HG03469 (cell line): ENCODE data around the gene SETD1A.
"Not testable (repeated sequence)": the region's sequence is repeated elsewhere in the genome, so short reads cannot be mapped to it uniquely, and the experiment has no call there.

ENCODE experiments used
- ATAC-seq: cut with Tn5 transposase; IDR thresholded peaks from one replicate; pipeline ENCODE4 v1.9.1; 2021; ENCODE audit warnings: mild to moderate bottlenecking, moderate library complexity, moderate number of reproducible peaks; ENCODE audit not compliant: unreplicated experiment

The SETD1A gene

DNA sequence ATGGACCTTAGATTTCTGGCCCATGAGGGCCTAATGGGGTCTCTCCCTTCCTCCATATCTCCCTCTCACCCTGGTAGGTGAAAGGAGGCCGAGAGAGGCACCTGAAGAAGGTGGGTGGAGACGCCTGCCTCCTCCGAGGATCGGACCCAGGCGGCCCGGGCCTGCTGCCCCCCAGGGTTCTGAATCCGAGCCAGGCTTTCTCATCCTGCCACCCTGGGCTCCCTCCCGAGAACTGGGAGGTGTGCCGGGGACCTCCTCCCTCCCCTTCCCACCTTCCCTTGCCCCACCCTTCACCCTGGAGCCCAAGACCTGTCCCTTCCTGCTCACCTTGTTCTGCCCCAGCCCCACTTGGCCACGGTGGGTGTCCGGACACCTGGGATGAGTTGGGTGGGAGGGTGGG, 29.2 kb upstream of the SETD1A start:
- ATAC-seq = no peak

DNA sequence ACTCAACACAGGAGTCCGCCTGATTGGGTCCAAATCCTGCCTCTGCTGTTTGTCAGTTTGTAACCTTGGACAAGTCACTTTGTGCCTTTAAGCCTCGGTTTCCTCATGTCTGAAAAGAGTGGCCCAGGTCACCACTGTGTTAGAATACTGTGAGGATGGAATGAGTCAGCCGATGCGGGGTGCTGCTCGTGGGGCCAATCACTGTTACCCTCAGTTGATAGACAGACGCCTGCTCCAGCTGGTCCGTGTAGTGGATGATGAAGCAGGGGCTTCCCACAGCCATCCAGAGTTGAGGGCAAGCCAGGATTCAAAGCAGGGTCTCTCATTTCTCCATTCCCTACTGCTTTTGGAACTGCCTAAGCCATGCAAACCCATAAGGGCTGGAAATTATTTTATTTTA, 28.4 kb upstream of the SETD1A start:
- ATAC-seq = no peak

DNA sequence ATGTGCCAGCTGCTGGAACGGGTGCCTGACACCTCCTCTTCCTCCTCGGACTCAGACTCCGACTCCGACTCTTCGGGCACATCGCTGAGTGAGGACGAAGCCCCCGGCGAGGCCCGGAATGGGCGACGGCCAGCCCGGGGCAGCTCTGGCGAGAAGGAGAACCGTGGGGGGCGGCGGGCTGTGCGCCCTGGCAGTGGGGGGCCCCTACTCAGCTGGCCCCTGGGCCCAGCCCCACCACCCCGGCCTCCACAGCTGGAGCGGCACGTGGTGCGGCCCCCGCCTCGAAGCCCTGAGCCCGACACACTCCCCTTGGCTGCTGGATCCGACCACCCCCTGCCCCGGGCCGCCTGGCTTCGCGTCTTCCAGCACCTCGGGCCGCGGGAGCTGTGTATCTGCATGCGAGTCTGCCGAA, 27.4 kb upstream of the SETD1A start:
- ATAC-seq = no peak

DNA sequence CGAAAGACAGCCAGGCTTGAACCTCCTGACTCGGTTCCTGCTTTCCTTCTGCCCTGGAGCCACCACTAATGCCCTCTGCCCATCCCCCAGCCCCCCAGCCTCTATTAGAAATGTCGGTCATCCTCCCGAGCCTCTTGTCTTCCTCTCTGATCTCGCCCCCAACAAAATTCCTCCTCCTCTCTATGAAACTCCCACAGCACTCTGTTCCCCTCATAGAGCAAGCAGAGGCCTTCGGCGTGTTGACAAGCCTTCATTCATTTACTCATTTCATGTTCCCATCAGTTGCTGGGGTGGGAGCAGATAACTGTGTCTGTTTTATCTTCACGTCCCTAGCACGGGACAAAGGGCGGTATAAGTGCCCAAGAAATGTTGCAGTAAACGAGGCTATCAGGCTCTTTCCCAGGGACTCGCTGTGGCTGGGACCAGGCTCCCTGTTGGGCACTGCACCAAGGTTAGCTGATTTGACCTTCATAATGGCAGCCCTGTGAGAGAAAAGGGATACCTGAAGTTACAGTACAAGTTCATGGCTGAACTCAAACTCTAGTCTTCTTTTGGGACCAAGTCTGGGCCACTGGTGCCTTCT, 26.4 kb upstream of the SETD1A start:
- no peak for ATAC-seq

DNA sequence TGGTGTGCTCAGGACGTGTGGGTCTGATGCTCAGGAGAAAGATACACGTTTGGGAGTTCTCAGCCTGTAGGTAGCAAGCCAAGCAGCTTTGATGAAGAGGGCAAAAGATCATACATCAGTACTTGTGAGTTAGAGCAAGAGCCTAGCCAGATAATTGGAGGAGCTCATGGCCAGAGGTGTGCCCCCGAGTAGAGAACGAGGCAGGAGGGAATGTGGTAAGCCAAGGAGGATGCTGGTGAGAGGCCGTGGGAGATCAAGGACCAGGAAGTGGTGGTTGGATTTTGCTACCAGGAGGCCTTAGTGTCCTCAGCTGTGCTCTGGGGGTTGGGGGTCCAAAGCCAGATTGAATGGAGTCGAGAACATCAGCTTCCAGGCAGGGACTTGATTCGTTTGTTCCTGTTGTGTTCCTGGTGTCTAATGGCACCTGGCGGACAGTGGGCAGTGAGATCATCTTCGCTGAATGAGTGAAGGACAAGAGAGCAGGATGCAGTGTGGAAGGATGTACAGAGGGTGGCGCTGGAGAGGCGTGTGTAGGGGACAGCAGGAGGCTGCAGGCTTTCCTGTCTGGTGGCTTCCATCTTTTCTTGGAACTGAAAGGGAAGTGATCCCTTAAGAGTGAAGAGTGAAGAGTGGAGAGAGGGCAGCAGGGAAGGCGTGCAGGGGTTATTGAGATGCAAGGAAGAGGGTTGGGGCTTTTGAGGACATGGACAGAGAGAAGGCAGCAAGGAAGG, 22.6 kb upstream of the SETD1A start:
- no peak for ATAC-seq

DNA sequence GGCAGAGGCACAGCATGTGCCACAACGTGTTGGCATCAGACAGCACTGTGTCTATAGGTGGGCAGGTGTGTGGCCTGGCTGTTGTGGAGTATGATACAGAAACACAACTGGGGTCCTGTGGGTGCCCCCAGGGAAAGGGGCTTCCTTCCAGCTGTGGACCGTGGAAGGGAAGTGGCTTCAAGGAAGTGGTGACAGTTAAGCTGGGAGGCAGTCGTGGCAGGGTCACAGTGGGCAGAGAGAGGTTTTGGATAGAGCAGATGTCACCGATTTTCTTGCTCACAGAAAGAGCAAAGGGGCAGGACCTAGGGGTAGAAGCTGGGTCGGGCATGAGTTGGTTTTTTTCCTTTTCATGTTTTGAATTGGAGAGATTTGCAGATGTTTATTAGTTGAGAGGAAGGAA, 19.9 kb upstream of the SETD1A start:
- ATAC-seq = no peak

DNA sequence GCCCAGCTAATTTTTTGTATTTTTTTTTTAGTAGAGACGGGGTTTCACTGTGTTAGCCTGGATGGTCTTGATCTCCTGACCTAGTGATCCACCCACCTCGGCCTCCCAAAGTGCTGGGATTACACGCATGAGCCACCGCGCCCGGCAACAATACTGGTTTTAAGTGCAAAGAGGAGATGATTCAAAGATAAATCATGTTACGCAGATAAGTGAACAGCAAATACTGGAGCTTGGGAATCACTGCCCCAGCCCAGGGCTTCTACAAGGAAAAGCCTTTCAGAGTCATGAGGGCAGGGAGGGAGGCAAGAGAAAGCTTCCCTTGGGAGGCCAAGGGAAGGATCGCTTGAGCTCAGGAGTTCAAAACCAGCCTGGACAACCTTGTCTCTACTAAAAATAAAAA, 18.0 kb upstream of the SETD1A start:
- ATAC-seq = not testable (repeated sequence)

DNA sequence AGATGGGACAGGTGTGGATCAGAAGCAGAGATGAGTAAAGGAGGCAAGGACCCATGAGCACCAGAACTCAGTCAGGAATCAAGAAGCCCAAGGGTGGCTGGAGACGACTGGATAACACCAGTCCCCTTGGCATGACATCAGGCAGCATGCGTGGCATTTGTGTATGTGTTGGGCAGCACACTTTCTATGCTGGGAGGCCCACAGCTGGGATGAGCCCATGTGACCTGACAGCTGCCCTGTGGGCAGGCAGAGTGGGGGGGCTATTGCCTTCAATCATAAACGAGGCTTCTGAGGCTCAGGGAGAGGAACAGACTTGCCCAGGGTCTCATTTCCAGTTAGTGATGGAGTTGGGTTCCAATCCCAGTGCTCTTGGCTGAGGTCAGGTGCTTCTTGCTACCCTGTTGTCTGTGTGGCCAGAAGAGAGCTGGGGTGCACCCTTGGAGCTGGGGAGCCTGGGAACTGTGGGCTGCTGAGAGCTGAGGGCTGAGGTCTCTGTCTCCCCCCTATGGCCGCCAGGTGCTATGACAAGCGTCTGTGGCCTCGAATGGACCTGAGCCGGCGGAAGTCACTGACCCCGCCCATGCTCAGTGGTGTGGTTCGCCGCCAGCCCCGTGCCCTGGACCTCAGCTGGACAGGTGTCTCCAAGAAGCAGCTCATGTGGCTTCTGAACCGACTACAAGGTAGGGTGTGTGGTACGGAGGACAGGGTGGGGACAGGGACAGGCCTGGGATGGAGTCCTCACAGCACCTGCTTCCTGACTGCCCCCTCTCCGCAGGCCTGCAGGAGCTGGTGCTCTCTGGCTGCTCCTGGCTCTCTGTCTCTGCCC, 15.7 kb upstream of the SETD1A start:
- no peak for ATAC-seq

DNA sequence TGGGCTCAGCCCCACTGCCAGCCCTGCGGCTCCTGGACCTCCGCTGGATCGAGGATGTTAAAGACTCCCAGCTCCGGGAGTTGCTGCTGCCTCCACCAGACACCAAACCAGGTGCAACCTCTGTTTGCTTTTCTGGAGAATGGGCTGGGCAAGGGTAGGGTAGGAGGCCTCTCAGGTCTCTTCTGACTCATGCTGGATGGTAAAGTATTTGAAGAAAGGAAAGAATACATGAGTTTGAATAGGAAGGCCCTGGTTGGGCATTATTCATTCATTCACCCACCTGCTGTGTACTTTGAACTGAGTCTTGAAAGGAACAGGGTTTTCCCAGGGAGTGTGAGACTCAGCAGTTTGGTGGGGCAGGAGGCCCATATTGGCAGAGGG, 15.1 kb upstream of the SETD1A start:
- ATAC-seq = no peak

DNA sequence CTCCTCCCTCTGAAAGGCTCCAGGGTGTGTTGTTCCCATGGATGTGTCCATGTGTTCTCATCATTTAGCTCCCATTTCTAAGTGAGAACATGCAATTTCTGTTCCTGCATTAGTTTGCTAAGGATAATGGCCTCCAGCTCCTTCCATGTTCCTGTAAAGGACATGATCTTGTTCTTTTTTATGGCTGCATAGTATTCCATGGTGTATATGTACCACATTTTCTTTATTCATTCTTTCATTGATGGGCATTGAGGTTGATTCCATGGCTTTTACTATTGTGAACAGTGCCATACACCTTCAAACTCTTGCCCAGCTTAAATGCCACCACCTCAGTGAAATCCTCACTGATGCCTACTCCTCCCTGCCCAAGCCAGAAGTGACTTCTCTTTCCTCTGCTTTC, 13.2 kb upstream of the SETD1A start:
- no peak for ATAC-seq

DNA sequence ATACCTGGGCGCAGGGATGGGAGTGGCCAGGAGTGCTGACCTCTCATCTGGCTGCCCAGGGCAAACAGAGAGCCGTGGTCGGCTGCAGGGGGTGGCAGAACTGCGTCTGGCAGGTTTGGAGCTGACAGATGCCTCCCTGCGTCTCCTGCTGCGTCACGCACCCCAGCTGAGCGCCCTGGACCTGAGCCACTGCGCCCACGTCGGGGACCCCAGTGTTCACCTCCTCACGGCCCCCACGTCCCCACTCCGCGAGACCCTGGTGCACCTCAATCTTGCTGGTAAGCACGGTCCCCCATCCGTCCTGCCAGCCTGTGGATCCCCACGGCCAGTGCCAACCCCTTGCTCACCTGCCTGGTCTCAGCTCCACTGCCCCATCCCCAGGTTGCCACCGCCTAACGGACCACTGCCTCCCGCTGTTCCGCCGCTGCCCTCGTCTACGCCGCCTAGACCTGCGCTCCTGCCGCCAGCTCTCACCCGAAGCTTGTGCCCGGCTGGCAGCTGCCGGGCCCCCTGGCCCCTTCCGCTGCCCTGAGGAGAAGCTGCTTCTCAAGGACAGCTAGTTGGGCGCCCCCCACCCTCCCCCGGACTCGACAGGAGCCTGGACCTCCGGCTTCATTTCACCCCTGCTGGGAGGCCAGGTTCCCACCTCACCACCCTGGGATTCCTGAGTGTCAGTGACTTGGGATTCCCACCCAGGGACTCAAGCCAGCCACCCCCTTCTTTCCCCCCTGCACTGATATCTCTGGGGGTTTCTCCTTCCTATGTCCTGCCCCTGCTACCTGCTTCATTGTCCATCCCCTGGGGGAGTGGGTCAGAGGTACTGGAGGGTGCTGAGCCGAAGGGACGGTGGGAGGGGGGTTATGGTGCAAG, 10.6 kb upstream of the SETD1A start:
- no peak for ATAC-seq

DNA sequence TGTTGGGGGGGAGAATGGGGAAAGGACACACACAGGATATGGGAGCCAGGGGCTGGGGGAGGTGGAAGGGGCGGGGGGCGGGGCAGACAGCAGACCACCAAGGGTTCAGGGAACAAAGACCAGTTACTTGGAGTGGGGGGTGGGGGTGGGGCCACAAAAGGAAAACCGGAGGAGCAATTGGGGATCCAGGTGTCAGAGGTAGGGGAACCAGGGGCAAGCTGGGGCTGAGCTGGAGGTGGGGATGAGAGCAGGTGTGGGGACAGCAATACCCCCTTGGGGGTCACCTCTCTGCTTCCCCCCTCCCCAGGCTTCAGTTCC, 10.1 kb upstream of the SETD1A start:
- no peak for ATAC-seq

DNA sequence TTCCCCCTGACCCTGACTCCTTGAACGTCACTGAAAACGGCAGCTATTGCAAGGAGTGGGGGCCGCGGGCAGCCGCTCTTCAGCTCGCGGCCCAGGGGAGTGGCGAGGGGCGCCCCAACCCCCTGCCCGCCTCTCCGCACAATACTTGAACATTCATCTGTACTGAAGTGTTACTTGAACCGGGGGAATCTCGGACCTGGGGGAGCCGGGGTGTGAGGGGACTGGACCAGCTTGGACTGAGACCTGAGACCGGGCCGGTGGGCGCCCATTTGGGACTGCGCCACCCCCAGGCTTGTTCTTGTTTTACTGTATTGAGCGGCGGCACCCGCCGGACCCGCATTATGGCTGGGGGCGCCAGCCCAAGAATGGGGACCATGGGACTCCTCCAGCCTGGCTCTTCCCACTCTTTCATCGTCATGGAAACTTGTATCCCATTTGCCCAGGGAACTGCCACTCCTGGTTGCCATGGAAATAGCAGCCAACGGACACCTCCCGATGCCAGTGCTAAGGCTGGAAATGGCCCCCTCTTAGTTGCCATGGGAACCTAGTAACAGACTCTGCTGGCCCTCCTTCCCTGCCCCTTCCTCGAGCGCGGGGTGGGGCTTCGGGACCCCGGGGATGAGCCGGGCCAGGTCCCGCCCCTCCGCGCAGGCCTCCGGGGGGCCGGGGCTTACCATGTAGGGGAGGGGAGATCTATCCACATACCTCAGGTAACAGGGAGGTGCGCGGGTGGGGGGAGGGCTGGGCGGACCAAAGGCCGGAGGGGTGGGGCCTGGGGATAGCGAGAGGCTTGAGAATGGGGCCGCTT, 9.5 kb upstream of the SETD1A start:
- ATAC-seq = no peak

DNA sequence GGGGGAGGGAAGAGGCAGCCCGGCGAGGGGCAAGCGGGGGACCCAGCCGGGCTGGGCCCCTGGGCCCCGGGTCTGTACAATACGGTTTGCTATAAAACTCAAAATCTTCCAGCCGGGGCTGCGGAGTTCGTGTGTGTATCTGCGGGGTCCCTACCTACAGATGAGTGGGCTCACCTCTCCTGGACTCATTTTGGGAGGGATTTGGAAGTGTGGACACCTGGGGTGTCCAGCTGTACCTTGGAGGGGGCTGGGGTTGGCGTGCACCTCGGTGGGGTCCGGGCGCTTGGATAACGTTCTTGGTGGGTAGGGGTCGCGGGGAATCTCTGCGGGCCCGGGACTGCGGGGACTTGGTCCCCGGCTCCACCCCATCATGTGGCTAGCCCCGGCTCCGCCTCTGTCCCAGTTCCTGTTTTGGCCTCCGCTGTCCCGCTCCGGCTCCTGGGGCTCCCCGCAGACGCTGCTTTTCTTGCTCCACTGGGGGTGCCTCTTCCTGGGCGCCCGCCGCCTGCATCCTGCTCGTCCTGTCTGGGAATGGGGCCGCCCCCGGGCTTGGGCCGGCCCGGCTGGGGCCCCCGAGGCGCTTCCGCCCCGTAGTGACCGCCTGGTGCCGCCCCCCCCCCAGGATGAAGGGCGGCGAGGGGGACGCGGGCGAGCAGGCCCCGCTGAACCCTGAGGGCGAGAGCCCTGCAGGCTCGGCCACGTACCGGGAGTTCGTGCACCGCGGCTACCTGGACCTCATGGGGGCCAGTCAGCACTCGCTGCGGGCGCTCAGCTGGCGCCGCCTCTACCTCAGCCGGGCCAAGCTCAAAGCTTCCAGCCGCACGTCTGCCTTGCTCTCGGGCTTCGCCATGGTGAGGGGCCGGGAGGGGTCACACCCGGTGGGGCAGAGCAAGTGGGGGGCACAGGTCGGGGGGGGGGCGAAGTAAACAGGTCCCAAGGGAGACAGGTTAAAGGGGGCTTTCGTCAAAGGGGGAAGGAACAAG, 8.6 kb upstream of the SETD1A start, which contains the start of gene ORAI3:
Gene ORAI3, plus strand, starts transcription at position 402 of the 983 bp plus-strand sequence. Its CDS starts 222 bp downstream, at position 624.
- ATAC-seq = no peak

DNA sequence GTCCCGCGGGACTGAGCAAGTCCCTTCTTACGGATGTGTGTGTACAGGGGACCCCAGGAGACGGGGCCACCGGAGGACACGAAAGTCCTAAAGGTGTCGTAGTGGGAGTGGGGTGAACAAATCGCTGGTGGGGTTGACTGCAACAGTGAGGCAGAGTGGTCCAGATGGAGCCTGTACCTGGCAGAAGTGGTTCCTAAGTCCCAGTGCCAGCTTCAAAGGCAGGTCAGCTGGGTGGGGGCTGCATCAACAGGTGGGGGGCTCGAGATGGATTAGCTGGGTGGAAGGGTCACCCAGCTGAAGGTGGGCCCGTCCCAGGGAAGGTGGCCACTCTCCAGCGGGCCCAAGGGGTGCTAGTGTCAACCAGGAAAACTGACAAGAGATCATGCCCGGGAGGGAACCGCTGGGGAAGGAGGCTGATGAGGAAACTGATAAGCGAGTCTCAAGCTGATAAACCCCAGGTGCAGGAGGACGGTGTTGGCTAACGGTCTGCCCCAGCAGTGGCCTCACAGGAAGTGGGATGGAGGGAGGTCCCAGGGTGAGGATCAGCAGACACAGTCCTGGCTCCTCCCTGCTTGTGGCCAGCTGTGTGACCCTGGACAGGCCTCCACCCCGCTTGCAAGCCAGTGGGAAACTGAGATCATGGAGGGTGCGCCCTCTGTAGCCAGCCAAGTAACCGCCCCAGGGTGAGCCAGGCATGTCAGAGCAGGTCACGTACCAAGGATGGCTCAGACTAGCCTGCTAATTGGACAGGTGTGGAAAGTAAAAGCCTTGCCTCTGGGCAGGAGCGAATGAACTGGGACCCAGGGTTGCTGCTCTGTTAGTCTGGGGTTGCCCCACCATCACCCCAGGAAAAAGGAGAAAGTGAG, 7.7 kb upstream of the SETD1A start:
- peak; percentile 37 for ATAC-seq

DNA sequence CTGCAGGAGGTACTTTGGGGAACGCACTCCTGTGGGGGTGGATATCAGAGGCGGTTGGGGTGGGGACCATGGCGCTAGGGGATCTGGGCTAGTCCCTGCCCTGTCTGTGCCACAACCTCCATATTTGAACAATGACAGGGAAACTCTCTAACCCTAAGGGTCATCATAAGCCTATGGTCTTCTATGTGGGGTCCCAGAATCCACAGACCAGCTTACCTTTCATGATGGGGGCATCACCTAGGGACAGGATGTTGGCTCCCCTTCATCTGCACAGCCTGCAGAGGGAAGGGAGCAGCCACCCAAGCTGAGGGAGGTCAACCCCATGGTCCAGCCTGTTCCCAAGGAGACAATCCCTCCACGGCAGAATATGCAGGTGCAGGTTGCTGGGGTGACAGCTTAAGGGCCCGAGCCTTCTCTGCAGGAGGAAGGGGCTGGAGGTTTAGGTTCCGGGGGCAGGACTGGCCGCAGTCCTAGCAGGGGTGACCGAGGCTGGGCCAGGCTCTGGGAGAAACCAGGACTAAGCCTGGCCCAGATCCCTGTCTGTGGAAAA, 7.0 kb upstream of the SETD1A start:
- no peak for ATAC-seq

DNA sequence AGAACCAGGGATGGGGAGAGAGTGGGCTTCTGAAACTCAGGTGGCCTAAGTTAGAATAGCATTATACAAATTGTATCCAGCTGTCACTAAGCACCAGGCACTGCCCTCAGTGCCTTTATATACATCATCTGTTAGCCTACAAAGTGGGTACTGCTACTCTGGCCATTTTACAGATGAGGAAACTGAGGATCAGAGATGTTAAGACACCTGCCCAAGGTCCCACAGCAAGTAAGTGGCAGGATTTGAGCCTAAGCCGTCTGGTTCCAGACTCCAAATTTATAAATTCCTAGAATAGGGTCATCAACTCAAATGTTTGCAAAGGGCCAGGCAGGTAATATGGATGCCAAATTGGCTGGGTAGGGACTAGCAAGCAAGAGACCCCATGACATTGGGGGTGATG, 6.4 kb upstream of the SETD1A start:
- no peak for ATAC-seq

DNA sequence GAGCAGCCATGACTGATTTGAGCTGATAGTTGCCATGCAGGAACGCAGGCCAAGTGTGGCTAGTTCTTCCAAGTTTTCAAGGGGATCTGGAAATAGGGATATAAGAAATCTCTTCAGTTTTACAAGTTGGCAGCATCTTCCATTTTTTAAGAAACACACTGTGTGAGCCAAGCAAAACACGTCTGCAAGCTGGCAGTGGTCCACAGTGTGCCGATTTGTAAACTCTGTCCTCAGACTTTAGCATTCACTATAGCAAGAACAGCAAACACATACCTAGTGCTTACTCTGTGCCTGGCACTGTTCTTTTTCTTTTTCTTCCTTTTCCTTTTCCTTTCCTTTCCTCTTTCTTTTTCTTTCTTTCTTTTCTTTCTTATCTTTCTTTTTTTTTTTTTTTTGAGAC, 5.8 kb upstream of the SETD1A start:
- ATAC-seq = no peak
